Retinal pigment epithelial cell (primary cell): ENCODE measurements around the gene POGLUT3.

Experiments used
- DNase-seq: peaks from one replicate; pipeline ENCODE4 v3.0.0-alpha.2; 2010; ENCODE audit warnings: low read depth
- H3K4me3 ChIP-seq: 2 replicates; pipeline ENCODE4 v1.5.1; 2011; ENCODE audit warnings: mild to moderate bottlenecking, low read length, control low read depth, moderate library complexity
- CTCF ChIP-seq: conservative IDR thresholded peaks from 2 replicates; pipeline ENCODE4 v1.5.1; 2011; ENCODE audit warnings: low read depth, low read length, control low read depth, inconsistent platforms

POGLUT3 gene

GRCh38 chr11:108498046-108498815 lies at the start of gene POGLUT3:
POGLUT3 (minus strand) TSS chr11:108498384; CDS start chr11:108498366, 18 bp downstream.
- DNase-seq: no peak
- no peak for TF ChIP-seq CTCF
- H3K4me3 ChIP-seq: peak within 1 kb of the TSS; percentile 61

- H3K4me3 ChIP-seq: no peak overlapping the region
- no peak for TF ChIP-seq CTCF
- no peak for DNase-seq
Measured at GRCh38 chr11:108545909-108546501, 47.8 kb upstream of the POGLUT3 start.

GRCh38 chr11:108543316-108543964 lies 45.3 kb upstream of the POGLUT3 start:
- no peak overlapping the region for H3K4me3 ChIP-seq
- TF ChIP-seq CTCF: no peak
- no peak for DNase-seq

DNA sequence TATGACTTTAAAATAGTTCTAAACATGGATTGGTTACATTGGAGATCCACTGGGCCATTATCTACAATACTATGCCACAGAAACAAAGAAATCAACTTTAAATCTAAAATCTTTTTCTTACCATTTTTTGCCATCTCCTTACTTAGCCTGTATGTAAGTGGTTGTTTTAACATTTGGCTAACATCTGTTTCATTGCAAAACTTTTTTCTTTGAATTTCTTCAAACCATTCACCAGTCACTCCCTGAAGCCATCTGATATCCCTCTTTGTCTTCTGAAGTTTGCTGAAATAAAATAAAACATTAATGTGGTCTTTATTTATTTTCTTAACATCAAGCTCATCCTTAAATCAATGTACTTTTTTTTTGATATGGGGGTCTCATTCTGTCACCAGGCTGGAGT lies 43.3 kb upstream of the POGLUT3 start:
- no peak for DNase-seq
- no peak overlapping the region for H3K4me3 ChIP-seq
- TF ChIP-seq CTCF: no peak

DNA sequence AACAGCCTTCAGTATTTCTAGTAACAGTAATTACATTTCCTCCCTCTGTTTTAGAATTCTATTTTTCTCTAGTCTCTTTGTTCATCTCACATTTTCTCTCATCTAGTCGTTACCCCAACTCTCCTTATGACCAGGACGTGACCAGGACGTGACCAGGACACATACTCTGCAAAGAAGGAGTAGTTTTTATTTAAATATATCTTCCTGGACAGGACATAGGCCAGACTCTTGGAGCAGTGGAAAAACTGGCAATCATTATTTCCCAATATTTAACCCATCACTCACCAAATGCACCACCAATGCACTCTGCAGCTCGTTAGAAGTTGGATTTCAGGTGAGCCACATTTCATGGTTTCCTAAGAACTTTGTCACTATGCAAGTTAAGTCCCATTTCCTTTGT lies 40.3 kb upstream of the POGLUT3 start:
- no peak for DNase-seq
- no peak overlapping the region for H3K4me3 ChIP-seq
- TF ChIP-seq CTCF: no peak

DNA sequence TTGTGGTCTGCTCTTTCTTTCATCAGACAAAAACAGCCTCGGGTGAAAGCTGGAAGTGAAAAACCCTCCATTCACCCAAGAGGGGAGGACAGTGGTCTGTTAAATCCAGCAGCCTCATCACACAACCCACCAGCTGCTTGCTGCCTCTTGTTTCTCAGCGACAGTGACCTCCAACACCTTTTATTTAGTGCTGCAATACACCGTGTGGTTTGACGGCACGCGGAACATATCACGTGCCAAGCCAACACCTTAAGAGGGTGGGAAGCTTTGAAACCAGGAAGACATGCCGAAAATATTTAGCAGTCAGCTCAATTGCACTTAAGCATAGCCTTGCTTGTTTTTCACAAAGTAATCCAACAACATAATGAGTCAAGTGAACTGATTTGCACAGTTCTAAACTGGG lies 39.8 kb upstream of the POGLUT3 start:
- no peak overlapping the region for H3K4me3 ChIP-seq
- DNase-seq: no peak
- TF ChIP-seq CTCF: no peak
